Measurements from ENCODE around the gene KCNE3. TPM values are rescaled to one million over a fixed set of nuclear protein-coding genes. Genes with fewer than 3 reads are reported as not detected.
A peak's percentile ranks its signal among the peaks of the same experiment; 100 is the strongest.

KCNE3 gene
- 8.2 TPM for polyA plus RNA-seq (2013, experiment 1 of 2)
- polyA plus RNA-seq (2013, experiment 2 of 2) = 7.7 TPM

- WGBS (ENCODE audit: extremely low coverage, insufficient coverage, low lambda C conversion rate) = no CpG with 5 or more reads among the region's 62 CpGs
- Histone ChIP-seq H3K36me3 (ENCODE audit: control insufficient read depth, insufficient read depth, low read length) (no peaks in the 10 kb centered on the region), H3K4me3 (ENCODE audit: low read length) (peak within 1 kb of the TSS; percentile 8), H3K79me2 (ENCODE audit: control insufficient read depth, insufficient read depth, low read length) (no peaks in the 10 kb centered on the region), H3K4ac (ENCODE audit: low read depth, low read length) (peak within 1 kb of the TSS; percentile 8), H3K4me1 (ENCODE audit: control insufficient read depth, low read depth, low read length) (peaks cover 16% of the 10 kb centered on the region), H3K56ac (ENCODE audit: low read length) (peak within 1 kb of the TSS; percentile 88), H3K79me1 (ENCODE audit: low read length) (no peaks in the 10 kb centered on the region), H2BK120ac (ENCODE audit: low read depth, low read length) (peak within 1 kb of the TSS; percentile 19), H4K5ac (ENCODE audit: low read length) (peak within 1 kb of the TSS; percentile 86), H2BK5ac (ENCODE audit: low read length) (peak within 1 kb of the TSS; percentile 88), H3K27ac (ENCODE audit: low read depth, low read length) (peak within 1 kb of the TSS; percentile 74), H2BK15ac (replicated peaks; ENCODE audit: low read depth) (no peak within 1 kb of the TSS), H3K23ac (ENCODE audit: low read length) (no peak within 1 kb of the TSS), H3K27me3 (ENCODE audit: insufficient read depth, low read length, poor library complexity) (no peaks in the 10 kb centered on the region), H4K8ac (ENCODE audit: low read depth, low read length) (peak within 1 kb of the TSS; percentile 44), H2AK5ac (ENCODE audit: low read length) (peak within 1 kb of the TSS; percentile 67), H3K18ac (ENCODE audit: low read length) (peak within 1 kb of the TSS; percentile 72), H3K9ac (ENCODE audit: low read length) (peak within 1 kb of the TSS; percentile 71), H3K4me2 (ENCODE audit: low read length) (peak within 1 kb of the TSS; percentile 82)
- DNase-seq = peak; percentile 72
These were observed at the start of gene KCNE3 for GRCh38 chr11:74466916-74467885. Gene KCNE3 (minus strand): TSS chr11:74467549. CDS start chr11:74457563, 9,986 bp downstream.

GRCh38 chr11:74507582-74507981 is 40.2 kb upstream of the KCNE3 start:
- Histone ChIP-seq H3K9ac (ENCODE audit: low read length) (no peak overlapping the region), H3K27me3 (ENCODE audit: insufficient read depth, low read length, poor library complexity) (no peaks in the 10 kb centered on the region), H3K56ac (ENCODE audit: low read length) (no peak overlapping the region), H4K8ac (ENCODE audit: low read depth, low read length) (no peak overlapping the region), H2BK5ac (ENCODE audit: low read length) (no peak overlapping the region), H3K27ac (ENCODE audit: low read depth, low read length) (no peak overlapping the region), H2AK5ac (ENCODE audit: low read length) (no peak overlapping the region), H3K79me2 (ENCODE audit: control insufficient read depth, insufficient read depth, low read length) (no peaks in the 10 kb centered on the region), H3K23ac (ENCODE audit: low read length) (no peak overlapping the region), H2BK15ac (replicated peaks; ENCODE audit: low read depth) (no peak overlapping the region), H3K4me1 (ENCODE audit: control insufficient read depth, low read depth, low read length) (no peaks in the 10 kb centered on the region), H3K4ac (ENCODE audit: low read depth, low read length) (no peak overlapping the region), H3K79me1 (ENCODE audit: low read length) (no peaks in the 10 kb centered on the region), H4K5ac (ENCODE audit: low read length) (no peak overlapping the region), H3K18ac (ENCODE audit: low read length) (no peak overlapping the region), H2BK120ac (ENCODE audit: low read depth, low read length) (no peak overlapping the region), H3K4me3 (ENCODE audit: low read length) (no peak overlapping the region), H3K4me2 (ENCODE audit: low read length) (no peak overlapping the region), H3K36me3 (ENCODE audit: control insufficient read depth, insufficient read depth, low read length) (no peaks in the 10 kb centered on the region)
- no CpG with 5 or more reads among the region's 2 CpGs for WGBS (ENCODE audit: extremely low coverage, insufficient coverage, low lambda C conversion rate)
- no peak for DNase-seq

GRCh38 chr11:74506823-74507222 is 39.5 kb upstream of the KCNE3 start:
- Histone ChIP-seq H2BK5ac (ENCODE audit: low read length) (no peak overlapping the region), H3K79me2 (ENCODE audit: control insufficient read depth, insufficient read depth, low read length) (no peaks in the 10 kb centered on the region), H3K4me3 (ENCODE audit: low read length) (no peak overlapping the region), H2BK15ac (replicated peaks; ENCODE audit: low read depth) (no peak overlapping the region), H3K4me2 (ENCODE audit: low read length) (no peak overlapping the region), H3K27ac (ENCODE audit: low read depth, low read length) (no peak overlapping the region), H4K8ac (ENCODE audit: low read depth, low read length) (no peak overlapping the region), H2BK120ac (ENCODE audit: low read depth, low read length) (no peak overlapping the region), H3K9ac (ENCODE audit: low read length) (no peak overlapping the region), H3K23ac (ENCODE audit: low read length) (no peak overlapping the region), H3K36me3 (ENCODE audit: control insufficient read depth, insufficient read depth, low read length) (no peaks in the 10 kb centered on the region), H2AK5ac (ENCODE audit: low read length) (no peak overlapping the region), H3K79me1 (ENCODE audit: low read length) (no peaks in the 10 kb centered on the region), H3K18ac (ENCODE audit: low read length) (no peak overlapping the region), H3K4ac (ENCODE audit: low read depth, low read length) (no peak overlapping the region), H3K56ac (ENCODE audit: low read length) (no peak overlapping the region), H3K4me1 (ENCODE audit: control insufficient read depth, low read depth, low read length) (no peaks in the 10 kb centered on the region), H4K5ac (ENCODE audit: low read length) (no peak overlapping the region), H3K27me3 (ENCODE audit: insufficient read depth, low read length, poor library complexity) (no peaks in the 10 kb centered on the region)
- WGBS (ENCODE audit: extremely low coverage, insufficient coverage, low lambda C conversion rate) = no CpG with 5 or more reads among the region's 1 CpG
- peak; percentile 13 for DNase-seq

GRCh38 chr11:74505911-74506310 is 38.6 kb upstream of the KCNE3 start:
- DNase-seq = no peak
- Histone ChIP-seq H2BK15ac (replicated peaks; ENCODE audit: low read depth) (no peak overlapping the region), H3K27ac (ENCODE audit: low read depth, low read length) (no peak overlapping the region), H3K4ac (ENCODE audit: low read depth, low read length) (no peak overlapping the region), H4K5ac (ENCODE audit: low read length) (no peak overlapping the region), H3K36me3 (ENCODE audit: control insufficient read depth, insufficient read depth, low read length) (no peaks in the 10 kb centered on the region), H3K27me3 (ENCODE audit: insufficient read depth, low read length, poor library complexity) (no peaks in the 10 kb centered on the region), H3K79me1 (ENCODE audit: low read length) (no peaks in the 10 kb centered on the region), H3K4me3 (ENCODE audit: low read length) (no peak overlapping the region), H3K4me2 (ENCODE audit: low read length) (no peak overlapping the region), H3K18ac (ENCODE audit: low read length) (no peak overlapping the region), H3K79me2 (ENCODE audit: control insufficient read depth, insufficient read depth, low read length) (no peaks in the 10 kb centered on the region), H2BK5ac (ENCODE audit: low read length) (no peak overlapping the region), H2AK5ac (ENCODE audit: low read length) (no peak overlapping the region), H3K56ac (ENCODE audit: low read length) (no peak overlapping the region), H2BK120ac (ENCODE audit: low read depth, low read length) (no peak overlapping the region), H4K8ac (ENCODE audit: low read depth, low read length) (no peak overlapping the region), H3K23ac (ENCODE audit: low read length) (no peak overlapping the region), H3K4me1 (ENCODE audit: control insufficient read depth, low read depth, low read length) (no peaks in the 10 kb centered on the region), H3K9ac (ENCODE audit: low read length) (no peak overlapping the region)
- no CpG with 5 or more reads among the region's 4 CpGs for WGBS (ENCODE audit: extremely low coverage, insufficient coverage, low lambda C conversion rate)

GRCh38 chr11:74504100-74504691 is 36.8 kb upstream of the KCNE3 start:
- H3K4ac ChIP-seq (ENCODE audit: low read depth, low read length) = no peak overlapping the region
- no peak overlapping the region for H3K56ac ChIP-seq (ENCODE audit: low read length)
- H3K4me1 ChIP-seq (ENCODE audit: control insufficient read depth, low read depth, low read length) = no peaks in the 10 kb centered on the region
- 100% methylated on average over 1 of the region's 1 CpG for WGBS (ENCODE audit: extremely low coverage, insufficient coverage, low lambda C conversion rate)
- no peaks in the 10 kb centered on the region for H3K79me2 ChIP-seq (ENCODE audit: control insufficient read depth, insufficient read depth, low read length)
- no peak overlapping the region for H2BK5ac ChIP-seq (ENCODE audit: low read length)
- H3K27ac ChIP-seq (ENCODE audit: low read depth, low read length) = no peak overlapping the region
- H4K8ac ChIP-seq (ENCODE audit: low read depth, low read length) = no peak overlapping the region
- H3K4me3 ChIP-seq (ENCODE audit: low read length) = no peak overlapping the region
- H3K27me3 ChIP-seq (ENCODE audit: insufficient read depth, low read length, poor library complexity) = no peaks in the 10 kb centered on the region
- no peak overlapping the region for H2BK15ac ChIP-seq (replicated peaks; ENCODE audit: low read depth)
- H3K4me2 ChIP-seq (ENCODE audit: low read length) = no peak overlapping the region
- H4K5ac ChIP-seq (ENCODE audit: low read length) = no peak overlapping the region
- no peaks in the 10 kb centered on the region for H3K79me1 ChIP-seq (ENCODE audit: low read length)
- DNase-seq = no peak
- H3K9ac ChIP-seq (ENCODE audit: low read length) = no peak overlapping the region
- no peak overlapping the region for H2BK120ac ChIP-seq (ENCODE audit: low read depth, low read length)
- no peak overlapping the region for H2AK5ac ChIP-seq (ENCODE audit: low read length)
- no peak overlapping the region for H3K23ac ChIP-seq (ENCODE audit: low read length)
- H3K18ac ChIP-seq (ENCODE audit: low read length) = no peak overlapping the region
- H3K36me3 ChIP-seq (ENCODE audit: control insufficient read depth, insufficient read depth, low read length) = no peaks in the 10 kb centered on the region

Data from mesendoderm (in vitro differentiated cells).